ENCODE results near the gene HAPLN2. TPM values are rescaled to one million over a fixed set of nuclear protein-coding genes. Genes with fewer than 3 reads are reported as not detected.
A peak's percentile ranks its signal among the peaks of the same experiment; 100 is the strongest.

Gene HAPLN2
- total and polyA plus RNA-seq, 12 donors = 0.24 to 6.3 (median 0.81) TPM; not detected in 1

- intact Hi-C loops (cut with DNase I) = no loop called here
- peaks cover 56 to 99% (median 86%) of the 10 kb centered on the region in 9 donors for H3K4me1 ChIP-seq
- peak overlapping the region in 6 of 10 donors; percentile 22 to 99 (median 98) for H3K27ac ChIP-seq
- no peaks in the 10 kb centered on the region for H3K9me3 ChIP-seq
- TF ChIP-seq CTCF (IDR thresholded peaks at IDR 0.05) = no peak
- no peak overlapping the region for H3K4me3 ChIP-seq
- DNase-seq = no peak
- H3K27me3 ChIP-seq = peaks cover 0 to 17% (median 0%) of the 10 kb centered on the region in 7 donors
- ATAC-seq = no peak
- 94 to 95% methylated on average over 2 of the region's 2 CpGs for WGBS, 2 donors
- peaks cover 0 to 56% (median 27%) of the 10 kb centered on the region in 9 donors for H3K36me3 ChIP-seq
Measured at GRCh38 chr1:156671804-156672203, 52.6 kb downstream of the HAPLN2 start.

- DNase-seq (no peak), ATAC-seq (no peak)
- Histone ChIP-seq H3K27ac (peak overlapping the region; percentile 9 to 99 (median 92)), H3K36me3 (peaks cover 0 to 56% (median 27%) of the 10 kb centered on the region in 9 donors), H3K4me3 (peak overlapping the region in 9 of 10 donors; percentile 61 to 94 (median 82)), H3K9me3 (no peaks in the 10 kb centered on the region), H3K4me1 (peaks cover 48 to 96% (median 77%) of the 10 kb centered on the region in 9 donors), H3K27me3 (peaks cover 0 to 35% (median 0%) of the 10 kb centered on the region in 7 donors)
- TF ChIP-seq CTCF (IDR thresholded peaks at IDR 0.05) = no peak
- intact Hi-C loops (cut with DNase I) = no loop called here
- WGBS, 2 donors = 44 to 45% methylated on average over 8 of the region's 8 CpGs
Measured at GRCh38 chr1:156673387-156674121, 54.3 kb downstream of the HAPLN2 start.

Other genes with a start within 250 kb of the HAPLN2 start
- gene MEF2D, start 118.6 kb upstream of the HAPLN2 start, total RNA-seq = 100 to 1,000 TPM in 4 of 10 donors, 10 to 100 TPM in 6; 81.1 to 127 (median 96.5) TPM
- 10 to 100 TPM; 31.6 to 37.7 TPM for gene MEF2D, start 118.6 kb upstream of the HAPLN2 start, polyA plus RNA-seq
- gene IQGAP3, start 46.9 kb upstream of the HAPLN2 start, total RNA-seq = 1 to 10 TPM in 3 of 10 donors, under 1 TPM in 7; 0.07 to 3.8 (median 0.39) TPM
- under 1 TPM; 0.09 to 0.22 TPM for gene IQGAP3, start 46.9 kb upstream of the HAPLN2 start, polyA plus RNA-seq
- under 1 TPM in 1 of 10 donors, not detected in 9; 0.21 TPM for gene TTC24, start 39.7 kb upstream of the HAPLN2 start, total RNA-seq
- gene TTC24, start 39.7 kb upstream of the HAPLN2 start, polyA plus RNA-seq = under 1 TPM in 1 of 2 donors, not detected in 1; 0.03 TPM
- gene NAXE, start 27.6 kb upstream of the HAPLN2 start, total RNA-seq = 100 to 1,000 TPM in 9 of 10 donors, 10 to 100 TPM in 1; 93.1 to 134 (median 112) TPM
- 100 to 1,000 TPM in 1 of 2 donors, 10 to 100 TPM in 1; 59.8 to 103 TPM for gene NAXE, start 27.6 kb upstream of the HAPLN2 start, polyA plus RNA-seq
- gene GPATCH4, start 17.9 kb upstream of the HAPLN2 start, total RNA-seq = 10 to 100 TPM in 9 of 10 donors, 1 to 10 TPM in 1; 9.3 to 25.4 (median 13.3) TPM
- gene GPATCH4, start 17.9 kb upstream of the HAPLN2 start, polyA plus RNA-seq = 10 to 100 TPM; 24.1 to 34.5 TPM
- under 1 TPM in 6 of 10 donors, not detected in 4; 0.14 to 0.52 (median 0.24) TPM for gene BCAN, start 22.7 kb downstream of the HAPLN2 start, total RNA-seq
- gene BCAN, start 22.7 kb downstream of the HAPLN2 start, polyA plus RNA-seq = under 1 TPM; 0.20 to 0.29 TPM
- 100 to 1,000 TPM in 9 of 10 donors, 10 to 100 TPM in 1; 84.6 to 389 (median 196) TPM for gene NES, start 58.0 kb downstream of the HAPLN2 start, total RNA-seq
- gene NES, start 58.0 kb downstream of the HAPLN2 start, polyA plus RNA-seq = 100 to 1,000 TPM in 1 of 2 donors, 10 to 100 TPM in 1; 46.8 to 116 TPM
- gene CRABP2, start 86.2 kb downstream of the HAPLN2 start, total RNA-seq = 1 to 10 TPM in 4 of 10 donors, under 1 TPM in 5, not detected in 1; 0.25 to 2.7 (median 0.64) TPM
- gene CRABP2, start 86.2 kb downstream of the HAPLN2 start, polyA plus RNA-seq = 1 to 10 TPM; 1.5 to 1.8 TPM
- gene METTL25B, start 109.1 kb downstream of the HAPLN2 start, total RNA-seq = 10 to 100 TPM; 12.8 to 18.8 (median 15.2) TPM
- gene METTL25B, start 109.1 kb downstream of the HAPLN2 start, polyA plus RNA-seq = 10 to 100 TPM; 17.0 to 45.2 TPM
- 10 to 100 TPM; 10.5 to 17.5 (median 15.2) TPM for gene ISG20L2, start 109.4 kb downstream of the HAPLN2 start, total RNA-seq
- 10 to 100 TPM in 1 of 2 donors, 1 to 10 TPM in 1; 5.7 to 11.3 TPM for gene ISG20L2, start 109.4 kb downstream of the HAPLN2 start, polyA plus RNA-seq
- gene MRPL24, start 121.7 kb downstream of the HAPLN2 start, total RNA-seq = 100 to 1,000 TPM in 2 of 10 donors, 10 to 100 TPM in 8; 70.3 to 105 (median 86.7) TPM
- 100 to 1,000 TPM; 157 to 250 TPM for gene MRPL24, start 121.7 kb downstream of the HAPLN2 start, polyA plus RNA-seq
- 100 to 1,000 TPM; 135 to 202 (median 148) TPM for gene HDGF, start 132.3 kb downstream of the HAPLN2 start, total RNA-seq
- 100 to 1,000 TPM in 1 of 2 donors, 10 to 100 TPM in 1; 69.8 to 126 TPM for gene HDGF, start 132.3 kb downstream of the HAPLN2 start, polyA plus RNA-seq
- 10 to 100 TPM; 32.1 to 56.9 (median 44.2) TPM for gene PRCC, start 148.1 kb downstream of the HAPLN2 start, total RNA-seq
- 10 to 100 TPM; 40.6 to 53.4 TPM for gene PRCC, start 148.1 kb downstream of the HAPLN2 start, polyA plus RNA-seq
- 1 to 10 TPM in 3 of 10 donors, under 1 TPM in 6, not detected in 1; 0.50 to 4.4 (median 0.80) TPM for gene SH2D2A, start 197.4 kb downstream of the HAPLN2 start, total RNA-seq
- 1 to 10 TPM in 1 of 2 donors, under 1 TPM in 1; 0.96 to 1.0 TPM for gene SH2D2A, start 197.4 kb downstream of the HAPLN2 start, polyA plus RNA-seq
- gene INSRR, start 239.7 kb downstream of the HAPLN2 start, total RNA-seq = under 1 TPM; 0.04 to 0.20 (median 0.07) TPM
- under 1 TPM; 0.01 to 0.80 TPM for gene INSRR, start 239.7 kb downstream of the HAPLN2 start, polyA plus RNA-seq
- gene NTRK1, start 241.4 kb downstream of the HAPLN2 start, total RNA-seq = 1 to 10 TPM in 4 of 10 donors, under 1 TPM in 6; 0.15 to 3.7 (median 0.69) TPM
- 1 to 10 TPM in 1 of 2 donors, under 1 TPM in 1; 0.28 to 1.5 TPM for gene NTRK1, start 241.4 kb downstream of the HAPLN2 start, polyA plus RNA-seq

Data from heart right ventricle (tissue), 16 donors.